ENCODE data around the gene MMP24OS.

The MMP24OS gene

DNA sequence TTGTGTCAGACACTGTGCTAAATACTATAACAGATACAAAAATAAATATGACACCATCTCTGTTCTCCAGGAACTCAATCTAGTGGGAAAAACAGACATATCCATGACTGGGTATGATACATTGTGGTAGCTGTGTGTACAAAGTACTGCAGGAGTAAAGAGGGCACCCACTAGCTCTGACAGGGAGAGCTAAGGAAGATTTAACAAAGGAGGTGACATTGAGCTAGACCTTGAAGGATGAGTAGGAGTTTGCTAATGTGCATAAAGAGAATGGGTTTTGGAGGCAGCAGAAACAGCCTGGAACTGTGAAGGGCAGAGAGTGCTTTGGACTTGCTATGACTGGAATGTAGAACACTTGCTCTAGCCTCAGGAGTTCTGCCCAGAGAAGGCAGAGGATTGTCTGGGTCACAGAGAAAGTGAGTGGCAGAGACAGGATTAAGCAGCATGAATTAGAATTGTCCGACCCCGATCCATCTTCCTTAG lies 37.1 kb downstream of the MMP24OS start:
- TF ChIP-seq CTCF (IDR thresholded peaks at IDR 0.05; ENCODE audit: insufficient read depth, low read length) (no peak), SPI1 (IDR thresholded peaks at IDR 0.05; ENCODE audit: borderline replicate concordance, low read depth) (no peak), GABPA (IDR thresholded peaks at IDR 0.05; ENCODE audit: low read depth) (no peak), POLR2AphosphoS5 (IDR thresholded peaks at IDR 0.05; ENCODE audit: low read depth) (no peak)
- TF ChIP-seq, protein P1, sequence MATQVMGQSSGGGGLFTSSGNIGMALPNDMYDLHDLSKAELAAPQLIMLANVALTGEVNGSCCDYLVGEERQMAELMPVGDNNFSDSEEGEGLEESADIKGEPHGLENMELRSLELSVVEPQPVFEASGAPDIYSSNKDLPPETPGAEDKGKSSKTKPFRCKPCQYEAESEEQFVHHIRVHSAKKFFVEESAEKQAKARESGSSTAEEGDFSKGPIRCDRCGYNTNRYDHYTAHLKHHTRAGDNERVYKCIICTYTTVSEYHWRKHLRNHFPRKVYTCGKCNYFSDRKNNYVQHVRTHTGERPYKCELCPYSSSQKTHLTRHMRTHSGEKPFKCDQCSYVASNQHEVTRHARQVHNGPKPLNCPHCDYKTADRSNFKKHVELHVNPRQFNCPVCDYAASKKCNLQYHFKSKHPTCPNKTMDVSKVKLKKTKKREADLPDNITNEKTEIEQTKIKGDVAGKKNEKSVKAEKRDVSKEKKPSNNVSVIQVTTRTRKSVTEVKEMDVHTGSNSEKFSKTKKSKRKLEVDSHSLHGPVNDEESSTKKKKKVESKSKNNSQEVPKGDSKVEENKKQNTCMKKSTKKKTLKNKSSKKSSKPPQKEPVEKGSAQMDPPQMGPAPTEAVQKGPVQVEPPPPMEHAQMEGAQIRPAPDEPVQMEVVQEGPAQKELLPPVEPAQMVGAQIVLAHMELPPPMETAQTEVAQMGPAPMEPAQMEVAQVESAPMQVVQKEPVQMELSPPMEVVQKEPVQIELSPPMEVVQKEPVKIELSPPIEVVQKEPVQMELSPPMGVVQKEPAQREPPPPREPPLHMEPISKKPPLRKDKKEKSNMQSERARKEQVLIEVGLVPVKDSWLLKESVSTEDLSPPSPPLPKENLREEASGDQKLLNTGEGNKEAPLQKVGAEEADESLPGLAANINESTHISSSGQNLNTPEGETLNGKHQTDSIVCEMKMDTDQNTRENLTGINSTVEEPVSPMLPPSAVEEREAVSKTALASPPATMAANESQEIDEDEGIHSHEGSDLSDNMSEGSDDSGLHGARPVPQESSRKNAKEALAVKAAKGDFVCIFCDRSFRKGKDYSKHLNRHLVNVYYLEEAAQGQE (IDR thresholded peaks at IDR 0.05; ENCODE audit: insufficient replicate concordance, low read depth): no peak
- Histone ChIP-seq H3K4me3 (replicated peaks; ENCODE audit: insufficient read depth, low read length) (no peak overlapping the region), H3K27me3 (ENCODE audit: insufficient read depth, poor library complexity, severe bottlenecking) (no peaks in the 10 kb centered on the region), H3K27ac (replicated peaks) (no peak overlapping the region)
- DNase-seq (ENCODE audit: low read depth in 1 of 2, low spot score in 1 of 2): no peak

DNA sequence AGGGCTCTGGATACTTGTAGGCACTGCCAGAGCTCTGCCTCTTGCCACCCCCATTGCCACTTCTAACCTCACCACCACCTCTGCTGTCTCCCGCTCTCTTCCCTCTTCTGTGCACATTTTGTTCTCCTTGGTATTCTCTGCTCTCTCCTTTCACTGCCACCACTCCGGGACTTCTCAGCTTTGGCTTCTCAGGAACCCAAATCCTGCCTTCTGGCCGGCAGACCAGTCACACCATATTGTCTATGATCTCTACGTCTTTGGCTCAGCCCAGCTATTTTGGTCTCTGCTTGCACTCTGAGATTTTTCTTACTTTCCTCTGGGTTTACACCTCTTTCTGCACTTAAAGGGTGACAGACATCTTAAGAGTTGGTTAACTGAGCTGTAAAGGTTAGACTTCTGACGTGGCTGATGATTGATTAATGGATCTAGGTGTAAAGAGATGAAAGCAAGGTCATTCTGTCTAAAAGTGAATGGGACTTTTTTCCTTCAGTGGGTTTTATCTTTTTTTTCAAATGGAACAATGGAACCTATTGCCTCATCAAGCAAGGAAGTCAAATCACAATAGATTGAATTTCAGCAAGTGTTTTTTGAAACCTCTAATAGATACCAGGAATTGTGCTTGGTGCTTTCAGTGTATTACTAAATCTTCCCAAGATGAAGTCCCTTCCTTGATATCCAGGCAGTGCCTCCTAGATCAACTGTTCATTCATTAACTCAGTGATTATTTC lies 37.7 kb downstream of the MMP24OS start:
- H3K27me3 ChIP-seq (ENCODE audit: insufficient read depth, poor library complexity, severe bottlenecking): no peaks in the 10 kb centered on the region
- DNase-seq (ENCODE audit: low read depth in 1 of 2, low spot score in 1 of 2): no peak
- TF ChIP-seq CTCF (IDR thresholded peaks at IDR 0.05; ENCODE audit: insufficient read depth, low read length) (no peak), GABPA (IDR thresholded peaks at IDR 0.05; ENCODE audit: low read depth) (no peak), SPI1 (IDR thresholded peaks at IDR 0.05; ENCODE audit: borderline replicate concordance, low read depth) (no peak), POLR2AphosphoS5 (IDR thresholded peaks at IDR 0.05; ENCODE audit: low read depth) (no peak)
- TF ChIP-seq, protein P1 (IDR thresholded peaks at IDR 0.05; ENCODE audit: insufficient replicate concordance, low read depth): no peak
- peak overlapping the region; percentile 26; the same call in 1 of the 2 replicates for H3K27ac ChIP-seq (replicated peaks)
- no peak overlapping the region for H3K4me3 ChIP-seq (replicated peaks; ENCODE audit: insufficient read depth, low read length)

DNA sequence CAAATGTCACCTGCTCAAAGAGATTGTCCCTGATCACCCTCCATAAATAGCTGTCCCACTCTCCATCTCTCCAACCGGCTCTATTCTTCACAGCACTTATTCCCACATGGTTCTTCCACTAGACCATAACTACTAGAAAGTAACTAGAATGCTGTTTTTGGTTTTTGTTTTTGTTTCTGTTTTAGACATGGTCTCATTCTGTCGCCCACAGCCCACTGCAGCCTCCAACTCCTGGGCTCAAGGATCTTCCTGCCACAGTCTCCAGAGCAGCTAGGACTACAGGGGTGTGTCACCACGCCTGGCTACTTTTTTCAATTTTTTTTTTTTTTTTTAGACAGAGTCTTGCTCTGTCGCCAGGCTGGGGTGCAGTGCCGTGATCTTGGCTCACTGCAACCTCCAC lies 39.2 kb downstream of the MMP24OS start:
- no peak for DNase-seq (ENCODE audit: low read depth in 1 of 2, low spot score in 1 of 2)
- no peak overlapping the region for H3K4me3 ChIP-seq (replicated peaks; ENCODE audit: insufficient read depth, low read length)
- H3K27me3 ChIP-seq (ENCODE audit: insufficient read depth, poor library complexity, severe bottlenecking): no peaks in the 10 kb centered on the region
- TF ChIP-seq CTCF (IDR thresholded peaks at IDR 0.05; ENCODE audit: insufficient read depth, low read length) (no peak), SPI1 (IDR thresholded peaks at IDR 0.05; ENCODE audit: borderline replicate concordance, low read depth) (no peak), GABPA (IDR thresholded peaks at IDR 0.05; ENCODE audit: low read depth) (no peak), POLR2AphosphoS5 (IDR thresholded peaks at IDR 0.05; ENCODE audit: low read depth) (no peak)
- TF ChIP-seq, protein P1 (IDR thresholded peaks at IDR 0.05; ENCODE audit: insufficient replicate concordance, low read depth): no peak
- peak overlapping the region; percentile 72 for H3K27ac ChIP-seq (replicated peaks)
